ENCODE results near the gene HECA. TPM values are rescaled to one million over a fixed set of nuclear protein-coding genes. Genes with fewer than 3 reads are reported as not detected.
A peak's percentile ranks its signal among the peaks of the same experiment; 100 is the strongest.

The HECA gene, protein sequence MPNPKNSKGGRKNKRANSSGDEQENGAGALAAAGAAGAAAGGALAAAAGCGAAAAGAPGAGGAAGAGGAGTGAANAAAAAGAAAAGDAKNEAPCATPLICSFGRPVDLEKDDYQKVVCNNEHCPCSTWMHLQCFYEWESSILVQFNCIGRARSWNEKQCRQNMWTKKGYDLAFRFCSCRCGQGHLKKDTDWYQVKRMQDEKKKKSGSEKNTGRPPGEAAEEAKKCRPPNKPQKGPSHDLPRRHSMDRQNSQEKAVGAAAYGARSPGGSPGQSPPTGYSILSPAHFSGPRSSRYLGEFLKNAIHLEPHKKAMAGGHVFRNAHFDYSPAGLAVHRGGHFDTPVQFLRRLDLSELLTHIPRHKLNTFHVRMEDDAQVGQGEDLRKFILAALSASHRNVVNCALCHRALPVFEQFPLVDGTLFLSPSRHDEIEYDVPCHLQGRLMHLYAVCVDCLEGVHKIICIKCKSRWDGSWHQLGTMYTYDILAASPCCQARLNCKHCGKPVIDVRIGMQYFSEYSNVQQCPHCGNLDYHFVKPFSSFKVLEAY
- 10 to 100 TPM; 61.1 to 61.2 TPM for total RNA-seq

GRCh38 chr6:139134817-139135577, at the start of gene HECA:
Gene HECA (plus strand): TSS chr6:139135080. CDS start chr6:139135397, 317 bp downstream.
- intact Hi-C loops (cut with micrococcal nuclease): loop anchor here (1.0 to 10.0 kb wide), 5 partner anchors 107 to 1268 kb away; partner anchors contain the start of genes ABRACL and TNFAIP3
- DNase-seq: peak; percentile 99
- Mint-ChIP-seq H3K9me3 (no peaks in the 10 kb centered on the region), H3K36me3 (ENCODE audit: low read depth) (peaks cover 31% of the 10 kb centered on the region), H3K27ac (peak within 1 kb of the TSS; percentile 99), H3K4me1 (ENCODE audit: low read depth) (peaks cover 49% of the 10 kb centered on the region), H3K4me3 (peak within 1 kb of the TSS; percentile 95), H3K27me3 (ENCODE audit: low read depth) (no peaks in the 10 kb centered on the region)
- CTCF ChIA-PET: interaction anchor here (1.0 to 3.1 kb wide), 8 partner anchors 9 to 241 kb away, joined by 3 to 18 read pairs (median 4); no protein-coding TSS in a partner anchor

- no peak overlapping the region for H3K4me3 Mint-ChIP-seq
- H3K36me3 Mint-ChIP-seq (ENCODE audit: low read depth): peaks cover 1% of the 10 kb centered on the region
- no peak for DNase-seq
- H3K4me1 Mint-ChIP-seq (ENCODE audit: low read depth): peaks cover 8% of the 10 kb centered on the region
- H3K27me3 Mint-ChIP-seq (ENCODE audit: low read depth): no peaks in the 10 kb centered on the region
- peaks cover 6% of the 10 kb centered on the region for H3K9me3 Mint-ChIP-seq
- CTCF ChIA-PET: interaction anchor here (0.5 kb wide), 1 partner anchor 493 kb away, joined by 3 read pairs; no protein-coding TSS in a partner anchor
- H3K27ac Mint-ChIP-seq: no peak overlapping the region
- intact Hi-C loops (cut with micrococcal nuclease): no loop called here
These were observed 43.1 kb upstream of the HECA start for GRCh38 chr6:139091826-139092225.

DNA sequence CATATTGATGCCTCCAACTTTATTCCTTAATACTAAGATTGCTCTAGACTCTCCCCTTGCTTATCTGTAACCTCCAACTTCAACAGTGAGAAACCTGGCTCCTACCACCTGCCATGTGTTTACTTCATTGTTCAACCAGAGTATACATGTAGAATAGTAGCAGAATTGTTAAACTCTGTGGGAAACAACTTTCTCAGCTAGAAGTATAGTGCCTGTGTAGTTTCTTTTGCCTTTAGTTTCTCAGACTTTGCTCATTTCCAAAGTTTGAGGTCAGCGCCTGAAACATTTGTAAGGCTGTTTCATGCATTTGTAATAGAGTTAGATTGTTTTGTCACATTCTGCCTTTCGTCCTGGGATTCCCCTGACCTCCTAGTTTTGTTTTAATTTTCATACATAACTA, 34.9 kb upstream of the HECA start:
- intact Hi-C loops (cut with micrococcal nuclease): loop anchor here (1.0 kb wide), 4 partner anchors 40 to 507 kb away; partner anchors contain the start of gene ABRACL
- H3K27ac Mint-ChIP-seq: peak overlapping the region; percentile 66

GRCh38 chr6:139107051-139107450, 27.8 kb upstream of the HECA start:
- DNase-seq: no peak
- Mint-ChIP-seq H3K27me3 (ENCODE audit: low read depth) (no peaks in the 10 kb centered on the region), H3K27ac (no peak overlapping the region), H3K4me3 (no peak overlapping the region), H3K36me3 (ENCODE audit: low read depth) (no peaks in the 10 kb centered on the region), H3K4me1 (ENCODE audit: low read depth) (peaks cover 32% of the 10 kb centered on the region), H3K9me3 (peaks cover 2% of the 10 kb centered on the region)
- CTCF ChIA-PET: interaction anchor here (0.6 to 1.6 kb wide), 3 partner anchors 11 to 325 kb away, joined by 3 to 6 read pairs (median 3); no protein-coding TSS in a partner anchor
- intact Hi-C loops (cut with micrococcal nuclease): no loop called here

More for the DNA sequence above, 34.9 kb upstream of the HECA start:
- no peaks in the 10 kb centered on the region for H3K27me3 Mint-ChIP-seq (ENCODE audit: low read depth)
- DNase-seq: peak; percentile 63
- CTCF ChIA-PET: interaction anchor here (1.2 kb wide), 1 partner anchor 61 kb away, joined by 3 read pairs; no protein-coding TSS in a partner anchor
- H3K4me3 Mint-ChIP-seq: no peak overlapping the region
- peaks cover 26% of the 10 kb centered on the region for H3K4me1 Mint-ChIP-seq (ENCODE audit: low read depth)
- H3K36me3 Mint-ChIP-seq (ENCODE audit: low read depth): no peaks in the 10 kb centered on the region
- H3K9me3 Mint-ChIP-seq: no peaks in the 10 kb centered on the region

DNA sequence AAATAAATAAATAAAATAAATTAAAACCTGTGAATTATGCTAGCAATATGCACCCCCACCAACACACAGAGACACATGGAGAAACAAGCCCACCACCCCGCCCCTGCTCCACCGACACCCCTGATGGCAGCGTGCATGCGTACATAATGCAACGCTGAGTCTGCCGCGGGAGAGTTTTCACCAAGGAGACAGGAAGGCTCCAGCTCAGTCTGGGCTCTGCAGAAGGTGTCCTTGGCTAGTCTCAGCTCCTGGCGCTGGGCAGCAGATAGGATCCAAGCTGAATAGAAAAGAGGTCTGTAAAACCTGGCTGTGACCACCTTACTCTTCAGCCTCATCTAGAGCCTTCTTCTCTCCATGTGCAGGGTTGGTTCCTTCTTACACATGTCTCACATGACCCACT, 26.5 kb upstream of the HECA start:
- no peak overlapping the region for H3K4me3 Mint-ChIP-seq
- H3K4me1 Mint-ChIP-seq (ENCODE audit: low read depth): peaks cover 40% of the 10 kb centered on the region
- CTCF ChIA-PET: interaction anchor here (0.6 kb wide), 1 partner anchor 29 kb away, joined by 3 read pairs; no protein-coding TSS in a partner anchor
- intact Hi-C loops (cut with micrococcal nuclease): loop anchor here (2.0 kb wide), 1 partner anchor 120 kb away; the partner anchor contains the start of gene REPS1
- H3K27ac Mint-ChIP-seq: no peak overlapping the region
- H3K9me3 Mint-ChIP-seq: peaks cover 2% of the 10 kb centered on the region
- no peak for DNase-seq
- no peaks in the 10 kb centered on the region for H3K27me3 Mint-ChIP-seq (ENCODE audit: low read depth)
- no peaks in the 10 kb centered on the region for H3K36me3 Mint-ChIP-seq (ENCODE audit: low read depth)

GRCh38 chr6:139109558-139109957, 25.3 kb upstream of the HECA start:
- Mint-ChIP-seq H3K4me3 (no peak overlapping the region), H3K9me3 (peaks cover 2% of the 10 kb centered on the region), H3K27ac (no peak overlapping the region), H3K27me3 (ENCODE audit: low read depth) (no peaks in the 10 kb centered on the region), H3K4me1 (ENCODE audit: low read depth) (peaks cover 48% of the 10 kb centered on the region), H3K36me3 (ENCODE audit: low read depth) (no peaks in the 10 kb centered on the region)
- peak; percentile 71 for DNase-seq
- CTCF ChIA-PET: interaction anchor here (0.6 to 1.2 kb wide), 3 partner anchors 46 to 50 kb away, joined by 3 to 4 read pairs (median 3); no protein-coding TSS in a partner anchor
- intact Hi-C loops (cut with micrococcal nuclease): loop anchor here (2.0 kb wide), 1 partner anchor 121 kb away; the partner anchor contains the start of gene REPS1

DNA sequence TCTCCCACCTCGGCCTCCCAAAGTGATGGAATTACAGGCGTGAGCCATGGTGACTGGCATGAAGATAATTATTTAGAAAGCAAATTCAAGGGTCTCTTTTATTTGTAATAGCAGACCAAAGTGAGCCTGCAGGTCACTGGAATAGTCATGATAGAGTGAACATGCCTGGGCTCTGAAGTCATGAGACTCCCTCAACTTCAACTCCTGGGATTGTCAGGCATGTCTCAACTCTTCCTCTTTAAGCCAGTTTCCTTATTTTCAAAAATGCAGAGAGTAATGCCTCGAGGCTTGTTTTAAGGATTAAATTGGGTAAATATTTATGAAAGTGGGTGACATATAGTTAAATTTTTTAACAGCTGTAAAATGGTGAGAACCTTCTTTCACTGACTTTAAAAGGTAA, 22.7 kb upstream of the HECA start:
- H3K4me3 Mint-ChIP-seq: no peak overlapping the region
- no peaks in the 10 kb centered on the region for H3K36me3 Mint-ChIP-seq (ENCODE audit: low read depth)
- intact Hi-C loops (cut with micrococcal nuclease): loop anchor here (10.0 kb wide), 1 partner anchor 433 kb away; no protein-coding TSS in a partner anchor
- no peak overlapping the region for H3K27ac Mint-ChIP-seq
- H3K4me1 Mint-ChIP-seq (ENCODE audit: low read depth): peaks cover 71% of the 10 kb centered on the region
- H3K9me3 Mint-ChIP-seq: peaks cover 2% of the 10 kb centered on the region
- no peaks in the 10 kb centered on the region for H3K27me3 Mint-ChIP-seq (ENCODE audit: low read depth)
- no peak for DNase-seq
- CTCF ChIA-PET: interaction anchor here (1.0 kb wide), 1 partner anchor 13 kb away, joined by 3 read pairs; no protein-coding TSS in a partner anchor

GRCh38 chr6:139112561-139112960, 22.3 kb upstream of the HECA start:
- Mint-ChIP-seq H3K27me3 (ENCODE audit: low read depth) (no peaks in the 10 kb centered on the region), H3K36me3 (ENCODE audit: low read depth) (no peaks in the 10 kb centered on the region), H3K4me1 (ENCODE audit: low read depth) (peaks cover 75% of the 10 kb centered on the region), H3K4me3 (peak overlapping the region; percentile 56), H3K27ac (no peak overlapping the region), H3K9me3 (peaks cover 2% of the 10 kb centered on the region)
- CTCF ChIA-PET: interaction anchor here (1.0 to 1.5 kb wide), 2 partner anchors 13 to 107 kb away, joined by 3 to 4 read pairs; no protein-coding TSS in a partner anchor
- DNase-seq: no peak
- intact Hi-C loops (cut with micrococcal nuclease): loop anchor here (10.0 kb wide), 1 partner anchor 432 kb away; no protein-coding TSS in a partner anchor

DNA sequence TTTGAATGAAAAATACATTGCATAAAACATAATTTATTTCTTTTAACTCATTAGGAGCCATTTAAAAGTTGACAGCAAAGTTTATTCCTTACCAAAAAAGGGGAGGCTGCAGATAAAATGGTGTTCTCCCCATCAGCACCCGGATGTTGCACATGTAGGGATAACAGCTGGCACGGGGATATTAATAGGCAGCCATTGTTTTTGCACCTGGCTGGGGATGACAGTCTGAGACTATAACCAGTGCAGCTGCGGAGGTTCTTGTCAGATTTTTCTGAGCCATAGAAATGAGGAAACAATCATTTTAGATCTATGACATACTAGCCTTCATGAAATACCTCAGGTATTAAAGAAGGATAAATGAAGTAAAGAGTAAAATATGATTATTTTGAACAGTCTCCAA, 20.1 kb upstream of the HECA start:
- no peak overlapping the region for H3K27ac Mint-ChIP-seq

GRCh38 chr6:139115989-139116758, 18.7 kb upstream of the HECA start:
- H3K36me3 Mint-ChIP-seq (ENCODE audit: low read depth): peaks cover 19% of the 10 kb centered on the region
- H3K4me3 Mint-ChIP-seq: peak overlapping the region; percentile 69
- H3K9me3 Mint-ChIP-seq: peaks cover 21% of the 10 kb centered on the region
- DNase-seq: peak; percentile 27
- CTCF ChIA-PET: interaction anchor here (0.7 to 1.6 kb wide), 4 partner anchors 9 to 86 kb away, joined by 3 to 5 read pairs (median 4); no protein-coding TSS in a partner anchor
- H3K27ac Mint-ChIP-seq: peak overlapping the region; percentile 59
- intact Hi-C loops (cut with micrococcal nuclease): loop anchor here (1.0 to 10.0 kb wide), 5 partner anchors 20 to 429 kb away; partner anchors contain the start of gene REPS1
- H3K4me1 Mint-ChIP-seq (ENCODE audit: low read depth): peaks cover 62% of the 10 kb centered on the region
- H3K27me3 Mint-ChIP-seq (ENCODE audit: low read depth): no peaks in the 10 kb centered on the region

More for the DNA sequence above, 20.1 kb upstream of the HECA start:
- peaks cover 11% of the 10 kb centered on the region for H3K9me3 Mint-ChIP-seq
- no peaks in the 10 kb centered on the region for H3K27me3 Mint-ChIP-seq (ENCODE audit: low read depth)
- H3K4me3 Mint-ChIP-seq: no peak overlapping the region
- CTCF ChIA-PET: no interaction called here
- intact Hi-C loops (cut with micrococcal nuclease): loop anchor here (10.0 kb wide), 1 partner anchor 430 kb away; no protein-coding TSS in a partner anchor
- DNase-seq: no peak
- peaks cover 72% of the 10 kb centered on the region for H3K4me1 Mint-ChIP-seq (ENCODE audit: low read depth)
- peaks cover 11% of the 10 kb centered on the region for H3K36me3 Mint-ChIP-seq (ENCODE audit: low read depth)

GRCh38 chr6:139117734-139118133, 17.1 kb upstream of the HECA start:
- Mint-ChIP-seq H3K27ac (peak overlapping the region; percentile 25), H3K27me3 (ENCODE audit: low read depth) (no peaks in the 10 kb centered on the region), H3K9me3 (peaks cover 22% of the 10 kb centered on the region), H3K36me3 (ENCODE audit: low read depth) (peaks cover 20% of the 10 kb centered on the region), H3K4me3 (no peak overlapping the region), H3K4me1 (ENCODE audit: low read depth) (peaks cover 48% of the 10 kb centered on the region)
- intact Hi-C loops (cut with micrococcal nuclease): loop anchor here (2.0 to 10.0 kb wide), 2 partner anchors 299 to 427 kb away; no protein-coding TSS in a partner anchor
- no peak for DNase-seq
- CTCF ChIA-PET: interaction anchor here (0.6 to 1.6 kb wide), 12 partner anchors 7 to 252 kb away, joined by 3 to 8 read pairs (median 4); no protein-coding TSS in a partner anchor
